H1 (cell line): Measurements from ENCODE around the gene ARHGAP15. TPM values are rescaled to one million over a fixed set of nuclear protein-coding genes. Genes with fewer than 3 reads are reported as not detected.

Experiments
- CTCF ChIA-PET: fragments of 300-600 bp; sonication (Branson Sonifier 250); formaldehyde crosslinking; loops from one replicate; lab custom pipeline; 2021; ENCODE audit not compliant: partially characterized antibody; lab: Charles Lee
- POLR2A ChIA-PET: fragments of 300-600 bp; sonication (Branson Sonifier 250); formaldehyde crosslinking; loops from one replicate; lab custom pipeline; 2021; ENCODE audit warnings: inconsistent platforms; ENCODE audit not compliant: partially characterized antibody; lab: Charles Lee
- DNase-seq, 2 experiments: peaks; one replicate each; pipeline versions ENCODE4 v3.0.0 to v3.0.0-alpha.2; 2010 to 2022; ENCODE audit warnings: low spot score in 2 of 2, low read depth in 1 of 2, mixed read lengths in 1 of 2
- FAIRE-seq: peaks from 2 replicates; lab custom pipeline; 2011; peaks lifted over from hg19 to GRCh38; lab: Jason Lieb, UNC
- H2AFZ ChIP-seq: 2 replicates; pipeline ENCODE4 v1.8.1; 2012; ENCODE audit warnings: low read length, inconsistent platforms
- H2AK5ac ChIP-seq: 2 replicates; pipeline ENCODE4 v1.6.1; 2013; ENCODE audit warnings: low read depth, low read length
- H2BK120ac ChIP-seq: replicated peaks from 2 replicates; pipeline ENCODE3; 2013; ENCODE audit warnings: low read depth, low read length, inconsistent platforms
- H2BK12ac ChIP-seq: 2 replicates; pipeline ENCODE4 v1.6.1; 2013; ENCODE audit warnings: low read depth, low read length
- H2BK15ac ChIP-seq: 2 replicates; pipeline ENCODE4 v1.6.1; 2013; ENCODE audit warnings: low read length
- H2BK20ac ChIP-seq: 2 replicates; pipeline ENCODE4 v1.6.1; 2013; ENCODE audit warnings: low read length
- H2BK5ac ChIP-seq: 2 replicates; pipeline ENCODE4 v1.6.1; 2013; ENCODE audit warnings: low read depth, low read length
- H3K14ac ChIP-seq: 2 replicates; pipeline ENCODE4 v1.6.1; 2013; ENCODE audit warnings: inconsistent platforms; ENCODE audit not compliant: insufficient read length
- H3K18ac ChIP-seq: 2 replicates; pipeline ENCODE4 v1.6.1; 2013; ENCODE audit warnings: low read length; ENCODE audit errors: extremely low read depth
- H3K23ac ChIP-seq: 2 replicates; pipeline ENCODE4 v1.6.1; 2013; ENCODE audit warnings: inconsistent platforms; ENCODE audit not compliant: insufficient read length
- H3K23me2 ChIP-seq: 2 replicates; pipeline ENCODE4 v1.6.1; 2013; ENCODE audit warnings: low read depth, low read length
- H3K27ac ChIP-seq: 2 replicates; pipeline ENCODE4 v1.6.1; 2011; ENCODE audit warnings: low read depth, low read length, inconsistent platforms
- H3K27me3 ChIP-seq, 4 experiments: replicated peaks in 1 of 4; 1 replicate in 1 of 4; 2 replicates in 3 of 4; pipeline versions ENCODE4 v1.6.1 to v1.8.1; 2011 to 2013; ENCODE audit warnings: low read length in 3 of 4, mild to moderate bottlenecking in 3 of 4, inconsistent platforms in 2 of 4, mixed read lengths in 2 of 4, moderate library complexity in 1 of 4; ENCODE audit not compliant: control insufficient read depth in 3 of 4, insufficient read depth in 3 of 4; ENCODE audit errors: extremely low read depth in 1 of 4
- H3K36me3 ChIP-seq, 4 experiments: 2 replicates each; pipeline versions ENCODE4 v1.6.1 to v1.8.1; 2011 to 2013; ENCODE audit warnings: mild to moderate bottlenecking in 4 of 4, low read length in 3 of 4, moderate library complexity in 2 of 4, control low read depth in 1 of 4, inconsistent platforms in 1 of 4; ENCODE audit not compliant: insufficient read depth in 4 of 4, control insufficient read depth in 2 of 4
- H3K4ac ChIP-seq: replicated peaks from 2 replicates; pipeline ENCODE3; 2013; ENCODE audit warnings: low read length, low read depth, mixed read lengths, inconsistent platforms; ENCODE audit not compliant: insufficient read length
- H3K4me1 ChIP-seq, 4 experiments: replicated peaks in 1 of 4; 1 replicate in 1 of 4; 2 replicates in 3 of 4; pipeline versions ENCODE4 v1.6.1 to v1.8.1; 2011 to 2013; ENCODE audit warnings: low read length in 3 of 4, inconsistent platforms in 2 of 4, mixed read lengths in 1 of 4; ENCODE audit not compliant: insufficient read depth in 4 of 4, control insufficient read depth in 3 of 4
- H3K4me2 ChIP-seq, 2 experiments: 2 replicates each; pipeline versions ENCODE4 v1.6.1 to v1.8.1; 2011 to 2013; ENCODE audit warnings: low read depth in 2 of 2, low read length in 2 of 2, control low read depth in 1 of 2, inconsistent platforms in 1 of 2, mild to moderate bottlenecking in 1 of 2; ENCODE audit not compliant: insufficient read depth in 1 of 2
- H3K4me3 ChIP-seq, 4 experiments: fragments of 200-600, 300-600 bp in 1 of 4; sonication (generic), shearing (Covaris generic), sonication (Bioruptor Twin) in 1 of 4; 2 replicates each; pipeline versions ENCODE4 v1.5.1 to v1.8.1; 2011 to 2016; ENCODE audit warnings: low read length in 4 of 4, low read depth in 3 of 4, control low read depth in 2 of 4, inconsistent platforms in 2 of 4, mild to moderate bottlenecking in 2 of 4, mixed read lengths in 1 of 4, moderate library complexity in 1 of 4; ENCODE audit not compliant: insufficient read depth in 2 of 4; ENCODE audit errors: extremely low read depth in 1 of 4
- H3K56ac ChIP-seq: replicated peaks from 2 replicates; pipeline ENCODE3; 2013; ENCODE audit warnings: low read depth, mild to moderate bottlenecking, mixed read lengths, low read length, inconsistent platforms; ENCODE audit not compliant: insufficient read length
- H3K79me1 ChIP-seq: 2 replicates; pipeline ENCODE4 v1.6.1; 2013; ENCODE audit warnings: low read depth, low read length, control low read depth
- H3K79me2 ChIP-seq, 2 experiments: 2 replicates each; pipeline versions ENCODE4 v1.6.1 to v1.8.1; 2012 to 2013; ENCODE audit warnings: low read length in 2 of 2, mild to moderate bottlenecking in 2 of 2, inconsistent platforms in 1 of 2; ENCODE audit not compliant: insufficient read depth in 2 of 2, control insufficient read depth in 1 of 2
- H3K9ac ChIP-seq, 4 experiments: replicated peaks in 1 of 4; 1 replicate in 1 of 4; 2 replicates in 3 of 4; pipeline versions ENCODE4 v1.6.1 to v1.8.1; 2011 to 2013; ENCODE audit warnings: low read depth in 3 of 4, low read length in 3 of 4, control low read depth in 2 of 4, mild to moderate bottlenecking in 2 of 4, moderate library complexity in 2 of 4, inconsistent platforms in 1 of 4; ENCODE audit errors: extremely low read depth in 1 of 4
- H3K9me3 ChIP-seq, 2 experiments: 2 replicates each; pipeline versions ENCODE4 v1.6.1 to v1.8.1; 2012 to 2013; ENCODE audit warnings: mild to moderate bottlenecking in 2 of 2, moderate library complexity in 2 of 2, control low read depth in 1 of 2, inconsistent platforms in 1 of 2, low read depth in 1 of 2, low read length in 1 of 2, mixed read lengths in 1 of 2; ENCODE audit not compliant: insufficient read depth in 2 of 2
- H4K20me1 ChIP-seq, 2 experiments: replicated peaks in 1 of 2; 2 replicates each; pipeline versions ENCODE3 to v1.8.1; 2011 to 2013; ENCODE audit warnings: inconsistent platforms in 2 of 2, low read length in 2 of 2, mild to moderate bottlenecking in 1 of 2; ENCODE audit not compliant: insufficient read depth in 2 of 2, control insufficient read depth in 1 of 2
- H4K5ac ChIP-seq: 2 replicates; pipeline ENCODE4 v1.6.1; 2013; ENCODE audit warnings: low read length, low read depth, mixed read lengths, inconsistent platforms; ENCODE audit not compliant: insufficient read length
- H4K8ac ChIP-seq: 2 replicates; pipeline ENCODE4 v1.8.0; 2013; ENCODE audit warnings: mild to moderate bottlenecking, moderate library complexity, low read length, inconsistent platforms; ENCODE audit not compliant: insufficient read depth; ENCODE audit errors: extremely low read depth
- H4K91ac ChIP-seq: replicated peaks from 2 replicates; pipeline ENCODE3; 2013; ENCODE audit warnings: low read length, mixed read lengths, inconsistent platforms; ENCODE audit not compliant: insufficient read length
- CEBPB ChIP-seq: IDR thresholded peaks from 2 replicates; pipeline ENCODE4 v1.6.1; 2012; ENCODE audit warnings: low read depth, low read length
- CHD1 ChIP-seq: IDR thresholded peaks from 2 replicates; pipeline ENCODE4 v1.6.1; 2012; ENCODE audit warnings: low read depth, low read length, improper control_type of control experiment
- CREB1 ChIP-seq: IDR thresholded peaks from 2 replicates; pipeline ENCODE4 v1.6.1; 2012; ENCODE audit warnings: inconsistent platforms
- E2F6 ChIP-seq: IDR thresholded peaks from 2 replicates; pipeline ENCODE4 v1.6.1; 2012; ENCODE audit warnings: inconsistent platforms
- JUND ChIP-seq: IDR thresholded peaks from 2 replicates; pipeline ENCODE4 v1.6.1; 2011; ENCODE audit warnings: mild to moderate bottlenecking, improper control_type of control experiment, low read length
- KDM5A ChIP-seq: fragments of 200-600 bp; IDR thresholded peaks from 2 replicates; pipeline ENCODE4 v1.7.1; 2012; ENCODE audit warnings: mild to moderate bottlenecking, low read length, inconsistent platforms, mixed read lengths
- NANOG ChIP-seq: IDR thresholded peaks from 2 replicates; pipeline ENCODE4 v1.6.1; 2011; ENCODE audit warnings: low read length, low read depth, mild to moderate bottlenecking, inconsistent platforms; ENCODE audit not compliant: insufficient read depth, poor library complexity, severe bottlenecking
- PHF8 ChIP-seq: fragments of 200-600 bp; sonication (generic); conservative IDR thresholded peaks from 2 replicates; pipeline ENCODE4 v1.7.1; 2012; ENCODE audit warnings: low read depth, mild to moderate bottlenecking, inconsistent platforms, low read length, moderate library complexity
- SAP30 ChIP-seq: fragments of 300-600 bp; sonication (generic); IDR thresholded peaks from 2 replicates; pipeline ENCODE4 v1.7.1; 2012; ENCODE audit warnings: low read length, moderate library complexity, mild to moderate bottlenecking, inconsistent platforms; ENCODE audit not compliant: insufficient read depth, insufficient replicate concordance
- SIN3A ChIP-seq, 2 experiments: IDR thresholded peaks in 1 of 2; conservative IDR thresholded peaks in 1 of 2; 2 replicates each; pipeline ENCODE4 v1.6.1; 2011 to 2012; ENCODE audit warnings: low read length in 2 of 2, improper control_type of control experiment in 1 of 2, low read depth in 1 of 2, mild to moderate bottlenecking in 1 of 2
- SP2 ChIP-seq: IDR thresholded peaks from 2 replicates; pipeline ENCODE4 v1.6.1; 2012; ENCODE audit warnings: mild to moderate bottlenecking, low read length, inconsistent platforms
- TAF1 ChIP-seq: IDR thresholded peaks from 2 replicates; pipeline ENCODE4 v1.6.1; 2011; ENCODE audit warnings: mild to moderate bottlenecking, low read depth, low read length
- TAF7 ChIP-seq: optimal IDR thresholded peaks from 2 replicates; pipeline ENCODE3; 2011; ENCODE audit warnings: low read depth, mild to moderate bottlenecking, inconsistent platforms, low read length, moderate library complexity, borderline replicate concordance
- TCF12 ChIP-seq: IDR thresholded peaks from 2 replicates; pipeline ENCODE4 v1.6.1; 2011; ENCODE audit warnings: low read depth, mild to moderate bottlenecking, low read length
- YY1 ChIP-seq: IDR thresholded peaks from 2 replicates; pipeline ENCODE4 v1.6.1; 2011; ENCODE audit warnings: low read depth, mild to moderate bottlenecking, low read length
- WGBS, 2 experiments: shearing (Covaris generic) in 1 of 2; methylation state at CpG; one replicate each; pipeline versions ENCODE4 v1.1.6 to v1.1.7; 2013 to 2015; ENCODE audit warnings: low lambda C conversion rate in 2 of 2, mixed read lengths in 2 of 2, inconsistent platforms in 1 of 2, low coverage in 1 of 2, missing lambda C conversion rate in 1 of 2; ENCODE audit not compliant: insufficient replicate concordance in 2 of 2, insufficient coverage in 1 of 2, insufficient read length in 1 of 2; ENCODE audit errors: extremely low coverage in 1 of 2, missing lambda C conversion rate in 1 of 2; 5-methylcytosine and 5-hydroxymethylcytosine counted together
- polyA plus RNA-seq, 7 experiments: library from polyadenylated mRNA; depleted of rRNA in 3 of 7; stranded (reverse) in 5 of 7; unstranded in 2 of 7; fragments of >200 nt in 5 of 7; fragments of 200-250 nt in 2 of 7; gene quantifications; 1 replicate in 5 of 7; 2 replicates in 1 of 7; 4 replicates in 1 of 7; pipeline versions ENCODE4 v1.2.1 to v1.2.3, GENCODE V29; 2011 to 2013; ENCODE audit warnings: missing spikeins in 2 of 7, mixed read lengths in 2 of 7
- total RNA-seq: library from RNA; stranded (reverse); fragmentation: NEBNext Ultra II Directional; extraction: Animal tissue kit (Norgen Biotek cat#: 25700); gene quantifications from 2 replicates; pipeline ENCODE4 v1.2.1, GENCODE V29; 2021

The ARHGAP15 gene
- total and polyA plus RNA-seq, 2 of the 8 experiments (the other 6 are each of a cell fraction or from before 2014, with no cell fraction given) = not detected

- no peak overlapping the region for H2BK5ac ChIP-seq
- no peak overlapping the region for H2BK120ac ChIP-seq
- H4K5ac ChIP-seq = no peak overlapping the region
- WGBS, 2 experiments = 88% methylated on average over 1 of the region's 1 CpG; no CpG with 5 or more reads in 1 of the 2 experiments
- H3K27me3 ChIP-seq = no peaks in the 10 kb centered on the region
- H3K23me2 ChIP-seq = no peaks in the 10 kb centered on the region
- no peak overlapping the region for H4K8ac ChIP-seq
- H3K36me3 ChIP-seq = no peaks in the 10 kb centered on the region
- no peak overlapping the region for H3K56ac ChIP-seq
- H3K79me1 ChIP-seq = no peaks in the 10 kb centered on the region
- DNase-seq = no peak
- H3K79me2 ChIP-seq = no peaks in the 10 kb centered on the region
- H3K4me1 ChIP-seq = no peaks in the 10 kb centered on the region
- no peak overlapping the region for H3K4ac ChIP-seq
- no peak overlapping the region for H3K27ac ChIP-seq
- no peak overlapping the region for H4K91ac ChIP-seq
- no peak for FAIRE-seq
- H3K4me3 ChIP-seq = no peak overlapping the region
- H2AFZ ChIP-seq = no peak overlapping the region
- H3K23ac ChIP-seq = no peak overlapping the region
- H2BK15ac ChIP-seq = no peak overlapping the region
- H3K9ac ChIP-seq = no peak overlapping the region
- no peak overlapping the region for H3K14ac ChIP-seq
- CTCF ChIA-PET = interaction anchor here (0.9 to 1.2 kb wide), 2 partner anchors 64 to 333 kb away, joined by 3 to 5 read pairs; no protein-coding TSS in a partner anchor
- no peak overlapping the region for H2BK12ac ChIP-seq
- no peaks in the 10 kb centered on the region for H3K9me3 ChIP-seq
- no peak overlapping the region for H2AK5ac ChIP-seq
- POLR2A ChIA-PET = no interaction called here
- H2BK20ac ChIP-seq = no peak overlapping the region
- H3K4me2 ChIP-seq = no peak overlapping the region
- H3K18ac ChIP-seq = no peak overlapping the region
- H4K20me1 ChIP-seq = no peaks in the 10 kb centered on the region
- no peak for TF ChIP-seq YY1
- no peak for TF ChIP-seq SIN3A (conservative IDR thresholded peaks at IDR 0.05 in 1 of 2, IDR thresholded peaks at IDR 0.05 in 1 of 2; ENCODE audit: low read depth in 1 of 2, low read length in 2 of 2)
- no peak for TF ChIP-seq TAF1
- TF ChIP-seq TAF7 = no peak
- no peak for TF ChIP-seq PHF8
- TF ChIP-seq JUND = no peak
- TF ChIP-seq SAP30 = no peak
- TF ChIP-seq CEBPB = no peak
- TF ChIP-seq CREB1 = no peak
- no peak for TF ChIP-seq KDM5A
- no peak for TF ChIP-seq E2F6
- TF ChIP-seq NANOG = no peak
- TF ChIP-seq CHD1 = no peak
- TF ChIP-seq TCF12 = no peak
- TF ChIP-seq SP2 = no peak
Measured at GRCh38 chr2:143466391-143466790, 337.2 kb downstream of the ARHGAP15 start.
